Smooth muscle cell (in vitro differentiated cells): ENCODE measurements around the gene THSD4. TPM values are rescaled to one million over a fixed set of nuclear protein-coding genes. Genes with fewer than 3 reads are reported as not detected.

Source experiments
- DNase-seq: peaks from one replicate; lab custom pipeline; 2025; ENCODE audit not compliant: unreplicated experiment; lab: John Stamatoyannopoulos, UW
- H2AFZ ChIP-seq: fragments of 200-600 bp; sonication (generic); 2 replicates; pipeline ENCODE4 v1.6.0; 2016; ENCODE audit warnings: antibody characterized with exemption, low read depth, mild to moderate bottlenecking
- H3F3A ChIP-seq: fragments of 200-600 bp; sonication (generic); 2 replicates; pipeline ENCODE4 v1.6.0; 2017; ENCODE audit warnings: antibody characterized with exemption, low read depth
- H3K27ac ChIP-seq: fragments of 200-600 bp; sonication (generic); 2 replicates; pipeline ENCODE4 v1.5.1; 2016; ENCODE audit warnings: low read depth, mild to moderate bottlenecking
- H3K27me3 ChIP-seq: fragments of 200-600 bp; sonication (generic); 2 replicates; pipeline ENCODE4 v1.6.1; 2016; ENCODE audit warnings: low read depth, mild to moderate bottlenecking
- H3K36me3 ChIP-seq: fragments of 200-600 bp; sonication (generic); 2 replicates; pipeline ENCODE4 v1.5.1; 2016; ENCODE audit warnings: low read depth
- H3K4me1 ChIP-seq: fragments of 200-600 bp; sonication (generic); 2 replicates; pipeline ENCODE4 v1.5.1; 2016; ENCODE audit warnings: low read depth
- H3K4me2 ChIP-seq: fragments of 200-600 bp; sonication (generic); 2 replicates; pipeline ENCODE4 v1.6.0; 2016; ENCODE audit warnings: mild to moderate bottlenecking
- H3K4me3 ChIP-seq: fragments of 200-600 bp; sonication (generic); 2 replicates; pipeline ENCODE4 v1.5.1; 2016; ENCODE audit warnings: mild to moderate bottlenecking
- H3K79me2 ChIP-seq: fragments of 200-600 bp; sonication (generic); 2 replicates; pipeline ENCODE4 v1.6.0; 2016; ENCODE audit warnings: low read depth, mild to moderate bottlenecking
- H3K9ac ChIP-seq: fragments of 200-600 bp; sonication (generic); 2 replicates; pipeline ENCODE4 v1.6.0; 2016; ENCODE audit warnings: low read depth
- H3K9me3 ChIP-seq: fragments of 200-600 bp; sonication (generic); replicated peaks from 2 replicates; pipeline ENCODE4 v1.5.1; 2016; ENCODE audit warnings: low read depth
- H4K20me1 ChIP-seq: fragments of 200-600 bp; sonication (generic); 2 replicates; pipeline ENCODE4 v1.6.0; 2016; ENCODE audit warnings: low read depth
- WGBS: methylation state at CpG from one replicate; pipeline ENCODE4 v1.1.7; 2016; ENCODE audit warnings: low lambda C conversion rate; 5-methylcytosine and 5-hydroxymethylcytosine counted together
- polyA plus RNA-seq: library from polyadenylated mRNA; unstranded; fragments of >200 nt; fragmentation: Nextera tagmentation; extraction: Ambion mirVana; gene quantifications from 2 replicates; pipeline ENCODE4 v1.2.1, GENCODE V29; 2016
- total RNA-seq: library from RNA; depleted of rRNA; stranded (reverse); fragments of >200 nt; gene quantifications from 2 replicates; pipeline ENCODE4 v1.2.3, GENCODE V29; 2014
- TF ChIP-seq, protein P1 (sequence below): fragments of 200-600 bp; sonication (generic); IDR thresholded peaks from 2 replicates; pipeline ENCODE4 v1.5.1; 2017; ENCODE audit warnings: borderline replicate concordance, mild to moderate bottlenecking, antibody characterized with exemption; ENCODE audit not compliant: insufficient read depth, poor library complexity, severe bottlenecking

Gene THSD4
- total and polyA plus RNA-seq, 2 experiments from 2014 or later, result 2.5 to 4.1 TPM

DNA sequence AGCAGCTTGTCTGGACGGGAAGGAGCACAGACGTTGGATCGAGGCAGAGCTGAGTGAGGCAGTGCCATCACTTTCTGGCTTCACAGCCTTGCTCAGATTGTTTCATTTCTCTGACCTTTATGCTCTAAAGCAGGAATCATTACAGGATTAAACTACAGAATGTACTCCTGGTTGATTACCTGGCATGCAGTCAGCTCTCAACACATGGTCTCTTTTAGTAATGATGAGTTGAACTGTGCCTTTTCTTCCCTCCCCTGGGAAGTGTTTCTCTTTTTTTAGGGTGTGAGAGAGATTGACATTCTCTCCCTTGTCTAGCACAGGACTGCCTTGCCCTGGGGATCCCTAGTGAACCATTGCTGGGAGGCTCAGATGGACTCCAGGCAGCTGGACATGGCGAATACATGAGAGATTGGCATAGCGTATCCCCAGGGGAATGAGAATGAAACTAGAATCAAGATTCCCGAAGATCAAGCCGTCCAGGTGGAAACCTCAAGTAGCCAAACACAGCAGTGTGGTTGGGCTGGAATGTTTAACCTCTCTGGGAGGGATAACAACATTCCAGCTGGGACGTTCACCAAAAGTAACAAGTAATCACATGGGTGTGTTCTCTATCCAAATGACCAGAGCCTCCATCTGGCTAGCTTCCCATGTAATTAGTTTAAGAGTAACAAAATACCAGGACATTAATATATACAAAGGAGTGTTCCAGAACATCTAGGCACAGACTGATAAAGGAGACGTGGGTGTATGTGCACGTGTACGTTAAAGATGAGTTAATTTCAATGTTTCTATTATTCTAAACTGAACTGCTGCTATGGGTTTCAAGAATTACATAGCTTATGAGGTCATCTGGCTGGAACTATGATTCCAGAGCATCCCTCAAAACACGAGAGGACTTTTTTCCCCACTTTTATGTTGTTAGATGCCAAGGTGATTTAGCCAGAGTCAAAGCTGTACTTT, 576.5 kb downstream of the THSD4 start:
- Histone ChIP-seq H3K9me3 (no peaks in the 10 kb centered on the region), H3K27ac (no peak overlapping the region), H3K4me2 (no peak overlapping the region), H3F3A (no peaks in the 10 kb centered on the region), H3K4me3 (no peak overlapping the region), H4K20me1 (no peaks in the 10 kb centered on the region), H3K36me3 (no peaks in the 10 kb centered on the region), H3K4me1 (no peaks in the 10 kb centered on the region), H3K79me2 (no peaks in the 10 kb centered on the region), H2AFZ (no peak overlapping the region), H3K27me3 (no peaks in the 10 kb centered on the region), H3K9ac (no peak overlapping the region)
- DNase-seq, result no peak
- 76% methylated on average over 12 of the region's 12 CpGs for WGBS
- TF ChIP-seq, protein P1, sequence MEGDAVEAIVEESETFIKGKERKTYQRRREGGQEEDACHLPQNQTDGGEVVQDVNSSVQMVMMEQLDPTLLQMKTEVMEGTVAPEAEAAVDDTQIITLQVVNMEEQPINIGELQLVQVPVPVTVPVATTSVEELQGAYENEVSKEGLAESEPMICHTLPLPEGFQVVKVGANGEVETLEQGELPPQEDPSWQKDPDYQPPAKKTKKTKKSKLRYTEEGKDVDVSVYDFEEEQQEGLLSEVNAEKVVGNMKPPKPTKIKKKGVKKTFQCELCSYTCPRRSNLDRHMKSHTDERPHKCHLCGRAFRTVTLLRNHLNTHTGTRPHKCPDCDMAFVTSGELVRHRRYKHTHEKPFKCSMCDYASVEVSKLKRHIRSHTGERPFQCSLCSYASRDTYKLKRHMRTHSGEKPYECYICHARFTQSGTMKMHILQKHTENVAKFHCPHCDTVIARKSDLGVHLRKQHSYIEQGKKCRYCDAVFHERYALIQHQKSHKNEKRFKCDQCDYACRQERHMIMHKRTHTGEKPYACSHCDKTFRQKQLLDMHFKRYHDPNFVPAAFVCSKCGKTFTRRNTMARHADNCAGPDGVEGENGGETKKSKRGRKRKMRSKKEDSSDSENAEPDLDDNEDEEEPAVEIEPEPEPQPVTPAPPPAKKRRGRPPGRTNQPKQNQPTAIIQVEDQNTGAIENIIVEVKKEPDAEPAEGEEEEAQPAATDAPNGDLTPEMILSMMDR, result no peak

DNA sequence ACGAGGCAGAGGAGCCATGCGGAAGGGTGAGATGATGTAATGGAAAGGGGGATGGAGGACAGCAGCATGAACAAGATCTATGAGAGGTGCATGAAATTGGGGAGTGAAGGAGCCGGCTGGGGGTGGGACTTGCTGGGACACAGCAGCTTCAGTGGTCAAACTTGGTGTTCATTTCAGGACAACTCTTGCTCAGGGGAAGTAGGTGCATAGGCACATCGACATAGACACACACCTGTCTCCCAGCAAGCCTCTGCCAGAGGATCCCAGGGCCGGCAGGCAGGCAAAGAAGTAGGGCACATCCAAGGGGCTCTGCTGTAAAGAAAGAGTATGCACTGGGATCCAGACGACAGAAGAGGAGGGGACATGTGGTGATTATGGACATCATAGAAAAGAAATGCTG, 582.0 kb downstream of the THSD4 start:
- Histone ChIP-seq H3K9ac (no peak overlapping the region), H4K20me1 (no peaks in the 10 kb centered on the region), H3K4me2 (no peak overlapping the region), H3K27me3 (no peaks in the 10 kb centered on the region), H3K9me3 (no peaks in the 10 kb centered on the region), H3K79me2 (no peaks in the 10 kb centered on the region), H3F3A (no peaks in the 10 kb centered on the region), H3K4me1 (no peaks in the 10 kb centered on the region), H3K4me3 (no peak overlapping the region), H3K27ac (no peak overlapping the region), H2AFZ (no peak overlapping the region), H3K36me3 (no peaks in the 10 kb centered on the region)
- 91% methylated on average over 6 of the region's 6 CpGs for WGBS
- TF ChIP-seq, protein P1, result no peak
- no peak for DNase-seq

DNA sequence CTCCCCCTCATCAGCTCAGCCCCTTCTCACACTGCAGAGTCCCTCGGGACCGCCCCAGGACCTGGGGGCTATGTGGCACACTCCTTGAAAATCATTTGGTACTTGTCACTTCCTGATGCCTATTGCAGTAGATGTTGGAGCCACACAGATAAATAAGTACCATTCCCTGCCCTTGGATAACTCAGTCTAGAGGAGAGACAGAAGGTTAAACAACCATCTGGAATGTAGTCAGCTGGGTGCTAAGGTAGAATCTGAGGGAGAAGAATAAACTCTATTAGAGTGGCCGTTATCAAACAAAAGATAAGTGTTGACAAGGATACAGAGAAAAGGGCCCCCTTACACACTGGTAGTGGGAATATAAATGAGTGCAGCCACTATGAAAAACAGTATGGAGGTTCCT, 582.8 kb downstream of the THSD4 start:
- TF ChIP-seq, protein P1, result no peak
- H3K9me3 ChIP-seq, result no peaks in the 10 kb centered on the region
- no peaks in the 10 kb centered on the region for H4K20me1 ChIP-seq
- H3K9ac ChIP-seq, result no peak overlapping the region
- no peaks in the 10 kb centered on the region for H3F3A ChIP-seq
- H3K27ac ChIP-seq, result no peak overlapping the region
- WGBS, result 91% methylated on average over 3 of the region's 3 CpGs
- H3K79me2 ChIP-seq, result no peaks in the 10 kb centered on the region
- no peaks in the 10 kb centered on the region for H3K27me3 ChIP-seq
- no peaks in the 10 kb centered on the region for H3K4me1 ChIP-seq
- H2AFZ ChIP-seq, result no peak overlapping the region
- H3K4me3 ChIP-seq, result no peak overlapping the region
- H3K36me3 ChIP-seq, result no peaks in the 10 kb centered on the region
- no peak overlapping the region for H3K4me2 ChIP-seq
- no peak for DNase-seq
